Heart left ventricle (tissue), 16 donors: ENCODE data around the gene RAB20. TPM values are rescaled to one million over a fixed set of nuclear protein-coding genes. Genes with fewer than 3 reads are reported as not detected.
A peak's percentile ranks its signal among the peaks of the same experiment; 100 is the strongest.

Experiments
- ATAC-seq, 4 donors: fragments of 200-7000 bp; cut with Tn5 transposase; one replicate each; pipeline ENCODE4 v1.9.1; 2020 to 2022; ENCODE audit warnings: moderate library complexity in 4 of 4, mild to moderate bottlenecking in 3 of 4, moderate number of reproducible peaks in 1 of 4
- DNase-seq, 5 donors: peaks; one replicate each; pipeline ENCODE4 v3.0.0-alpha.2; 2020
- H3K27ac ChIP-seq, 12 donors: fragments of 200-600 bp; sonication (generic) in 4 of 12; one replicate each; pipeline versions ENCODE4 v1.5.0 to v1.8.0; 2016 to 2022; ENCODE audit warnings: mild to moderate bottlenecking in 2 of 12
- H3K27me3 ChIP-seq, 9 donors: fragments of 200-600 bp; sonication (generic) in 2 of 9; one replicate each; pipeline versions ENCODE4 v1.5.1 to v1.8.0; 2016 to 2022; ENCODE audit warnings: mild to moderate bottlenecking in 3 of 9
- H3K36me3 ChIP-seq, 9 donors: fragments of 200-600 bp; sonication (generic) in 2 of 9; one replicate each; pipeline versions ENCODE4 v1.5.0 to v1.8.0; 2018 to 2022; ENCODE audit warnings: mild to moderate bottlenecking in 2 of 9
- H3K4me1 ChIP-seq, 12 donors: fragments of 200-600 bp; sonication (generic) in 4 of 12; one replicate each; pipeline versions ENCODE4 v1.5.0 to v1.8.0; 2016 to 2022; ENCODE audit warnings: mild to moderate bottlenecking in 3 of 12
- H3K4me3 ChIP-seq, 12 donors: fragments of 200-600 bp; sonication (generic) in 4 of 12; one replicate each; pipeline versions ENCODE4 v1.5.0 to v1.8.0; 2017 to 2022; ENCODE audit warnings: mild to moderate bottlenecking in 9 of 12, moderate library complexity in 4 of 12
- H3K9me3 ChIP-seq, 12 donors: fragments of 200-600 bp; sonication (generic) in 4 of 12; one replicate each; pipeline versions ENCODE4 v1.5.0 to v1.8.0; 2016 to 2022; ENCODE audit warnings: mild to moderate bottlenecking in 1 of 12
- POLR2A ChIP-seq, 2 donors: fragments of 450-650 bp; IDR thresholded peaks; one replicate each; pipeline ENCODE4 v1.6.1; 2017; ENCODE audit warnings: antibody characterized with exemption in 2 of 2, mild to moderate bottlenecking in 2 of 2, moderate library complexity in 2 of 2
- WGBS, 4 donors: extraction: QIAGEN DNeasy Blood & Tissue Kit in 2 of 4; methylation state at CpG; one replicate each; pipeline versions ENCODE4 v1.1.5 to v1.1.7; 2013 to 2018; 5-methylcytosine and 5-hydroxymethylcytosine counted together
- intact Hi-C, 10 donors: fragments of 100-400 bp; cut with DNase I; formaldehyde crosslinking; loops; one replicate each; pipeline versions ENCODE4 v1.11.1 to v1.14.2; 2022
- polyA plus RNA-seq, 2 donors: library from polyadenylated mRNA; stranded (reverse); fragments of 200-250 nt; gene quantifications; one replicate each; pipeline ENCODE4 v1.2.3, GENCODE V29; 2013
- total RNA-seq, 9 donors: library from RNA; depleted of rRNA in 2 of 9; stranded (reverse); fragments of >200 nt in 2 of 9; fragmentation: NEBNext Ultra II Directional in 3 of 9; extraction: Animal tissue kit (Norgen Biotek cat#: 25700) in 3 of 9; gene quantifications; one replicate each; pipeline versions ENCODE4 v1.1.0 to v1.2.4, GENCODE V29; 2016 to 2023
- TF ChIP-seq, protein P1 (sequence below), 12 donors: fragments of 200-600 bp; sonication (generic) in 4 of 12; IDR thresholded peaks; one replicate each; pipeline versions ENCODE4 v1.5.0 to v1.8.0; 2018 to 2022; ENCODE audit warnings: antibody characterized with exemption in 12 of 12, mild to moderate bottlenecking in 5 of 12
- donor health status: ischemic (EF 13 %, LVEDD 7.1; RV severe dilation, severe dysfunction).
- donor health status: healthy with polysubstance abuse.
- donor health status: DM: no; HTN: yes; CAD: no.
- donor health status: DM: no; HTN: no; CAD: no.
- donor health status: ischemic (EF 25% LVEDD 6.9; RV normal size, moderate dysfunction).
- donor health status: ischemic (EF 25% LVEDD 5.7; RV mildly dilated, moderate dysfunction).
- donor health status: healthy.
- donor health status: DM: yes; HTN: yes; CAD: no.
- donor health status: ischemic (EF 35%, LVEDD 5.7; RV mildly dilated, moderate dysfunction).
- donor health status: nonischemic (EF 11% LVEDD 7.7; RV severe dilation, severe dysfunction).
- donor health status: DM: yes; HTN: yes; CAD: no.
- donor health status: PGD.
- donor health status: ischemic (EF 29% LVEDD 5.4; RV normal size, mild dysfunction).
- donor health status: nonischemic (EF 23%, LVEDD 6.1; RV moderate dilation, normal function).

The RAB20 gene
- total and polyA plus RNA-seq, 11 donors: 5.5 to 30.2 (median 13.7) TPM

DNA sequence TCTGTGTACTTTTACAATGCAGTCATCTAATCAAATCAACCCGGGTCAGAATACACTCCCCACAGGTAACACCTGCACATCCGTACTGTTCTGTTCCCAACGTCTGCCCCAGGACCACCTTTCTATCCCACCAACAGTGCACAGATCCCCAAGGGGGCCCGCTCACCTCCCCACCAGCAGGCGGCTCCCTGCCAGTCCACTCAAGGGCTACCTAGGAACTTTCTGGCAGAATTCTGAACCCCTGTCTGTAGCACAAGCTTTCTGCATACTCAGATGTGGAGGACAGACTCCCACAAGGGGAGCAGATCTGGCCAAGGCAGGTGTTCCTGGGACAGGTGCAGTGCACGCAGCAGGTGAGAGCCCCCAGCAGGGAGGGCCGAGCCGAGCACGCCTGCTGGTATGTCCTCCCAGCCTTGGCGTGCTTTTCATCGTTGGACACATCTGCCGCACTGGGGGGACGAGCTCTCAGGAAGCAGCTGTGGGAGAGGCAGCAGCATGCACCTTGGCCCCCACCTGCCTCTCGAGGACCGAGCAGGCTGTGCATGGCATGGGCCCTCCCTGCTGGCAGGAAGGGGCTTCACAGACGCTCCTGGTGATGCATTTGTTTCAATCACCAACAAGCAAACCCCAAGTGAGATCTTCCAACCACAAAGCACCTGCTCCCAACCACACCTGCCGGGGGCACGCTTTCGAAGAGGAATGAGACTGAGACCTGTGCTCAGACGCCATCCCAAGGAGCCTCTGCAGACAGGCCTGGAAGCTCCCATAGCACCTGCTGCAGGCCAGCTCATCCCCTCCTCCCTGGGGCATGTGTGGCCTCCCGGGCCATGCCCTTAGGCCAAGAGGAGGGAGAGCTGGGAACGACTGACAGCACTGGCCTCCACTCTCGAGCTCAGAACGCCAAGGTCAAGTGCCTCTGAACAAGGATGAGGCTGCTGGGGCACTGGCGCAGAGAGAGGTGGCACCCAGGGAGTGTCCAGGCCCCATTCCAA is 35.9 kb downstream of the RAB20 start:
- H3K4me1 ChIP-seq: peaks cover 0 to 86% (median 63%) of the 10 kb centered on the region in 12 donors
- intact Hi-C loops: loop anchor here in 2 of 10 donors (1.0 to 2.0 kb wide), 3 partner anchors 17 to 35 kb away; partner anchors contain the start of gene RAB20 (in 1 of the 2)

DNA sequence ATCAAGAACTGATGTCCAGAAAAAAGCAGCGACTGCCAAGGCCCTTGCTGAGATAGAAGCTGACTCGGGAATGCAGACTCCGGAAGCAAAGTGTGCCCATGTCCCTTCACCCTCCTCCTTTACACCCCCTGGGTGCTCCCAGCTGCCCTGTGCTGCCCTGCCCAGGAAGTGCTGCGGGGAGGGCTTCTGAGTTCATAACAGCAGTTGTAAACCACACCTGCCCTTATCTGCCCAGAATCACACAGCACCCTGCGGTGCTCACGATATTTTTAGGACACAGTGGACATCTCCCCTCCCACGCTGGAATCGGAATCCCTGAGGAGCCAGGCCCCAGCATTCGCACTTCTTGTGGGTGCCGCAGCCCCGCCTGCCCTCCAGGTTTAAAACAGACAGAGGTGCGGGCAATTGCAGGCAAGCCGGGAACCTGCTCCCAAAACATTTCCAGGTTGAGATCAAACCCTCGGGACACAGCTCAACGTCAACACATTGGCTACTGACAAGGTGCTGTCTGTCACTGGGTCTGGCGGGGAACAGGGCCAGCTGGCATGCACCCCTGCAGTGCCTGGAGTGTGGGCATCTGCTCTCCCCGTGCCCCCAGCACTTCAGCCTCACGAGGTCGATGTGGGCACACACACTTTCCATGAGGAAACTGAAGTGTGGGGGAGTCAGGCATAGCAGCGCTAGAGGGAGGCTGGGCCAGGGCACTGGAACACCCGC is 36.8 kb downstream of the RAB20 start:
- Histone ChIP-seq H3K36me3 (peaks cover 0 to 11% (median 6%) of the 10 kb centered on the region in 9 donors), H3K4me1 (peaks cover 0 to 91% (median 64%) of the 10 kb centered on the region in 12 donors), H3K9me3 (no peaks in the 10 kb centered on the region), H3K27me3 (no peaks in the 10 kb centered on the region), H3K27ac (peak overlapping the region; percentile 46 to 94 (median 86)), H3K4me3 (peak overlapping the region in 2 of 12 donors; percentile 12 to 18)
- 30 to 47% (median 38%) methylated on average over 17 to 21 of the region's 21 CpGs for WGBS, 4 donors
- peak; percentile 81 to 93 (median 85) for DNase-seq
- TF ChIP-seq, protein P1, sequence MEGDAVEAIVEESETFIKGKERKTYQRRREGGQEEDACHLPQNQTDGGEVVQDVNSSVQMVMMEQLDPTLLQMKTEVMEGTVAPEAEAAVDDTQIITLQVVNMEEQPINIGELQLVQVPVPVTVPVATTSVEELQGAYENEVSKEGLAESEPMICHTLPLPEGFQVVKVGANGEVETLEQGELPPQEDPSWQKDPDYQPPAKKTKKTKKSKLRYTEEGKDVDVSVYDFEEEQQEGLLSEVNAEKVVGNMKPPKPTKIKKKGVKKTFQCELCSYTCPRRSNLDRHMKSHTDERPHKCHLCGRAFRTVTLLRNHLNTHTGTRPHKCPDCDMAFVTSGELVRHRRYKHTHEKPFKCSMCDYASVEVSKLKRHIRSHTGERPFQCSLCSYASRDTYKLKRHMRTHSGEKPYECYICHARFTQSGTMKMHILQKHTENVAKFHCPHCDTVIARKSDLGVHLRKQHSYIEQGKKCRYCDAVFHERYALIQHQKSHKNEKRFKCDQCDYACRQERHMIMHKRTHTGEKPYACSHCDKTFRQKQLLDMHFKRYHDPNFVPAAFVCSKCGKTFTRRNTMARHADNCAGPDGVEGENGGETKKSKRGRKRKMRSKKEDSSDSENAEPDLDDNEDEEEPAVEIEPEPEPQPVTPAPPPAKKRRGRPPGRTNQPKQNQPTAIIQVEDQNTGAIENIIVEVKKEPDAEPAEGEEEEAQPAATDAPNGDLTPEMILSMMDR (IDR thresholded peaks at IDR 0.05): no peak
- TF ChIP-seq POLR2A (IDR thresholded peaks at IDR 0.05): no peak
- ATAC-seq: peak; percentile 69 to 74 (median 70)
- intact Hi-C loops: loop anchor here in 2 of 10 donors (1.0 to 2.0 kb wide), 3 partner anchors 16 to 36 kb away; partner anchors contain the start of gene RAB20 (in 1 of the 2)

More for the DNA sequence above, 35.9 kb downstream of the RAB20 start:
- DNase-seq (peak in 4 of 5 donors; percentile 56 to 83 (median 72)), ATAC-seq (peak; percentile 53 to 74 (median 68))
- no peak overlapping the region for H3K4me3 ChIP-seq
- peaks cover 0 to 11% (median 6%) of the 10 kb centered on the region in 9 donors for H3K36me3 ChIP-seq
- no peaks in the 10 kb centered on the region for H3K27me3 ChIP-seq
- WGBS, 4 donors: 61 to 65% (median 65%) methylated on average over 19 to 25 of the region's 25 CpGs
- peak overlapping the region; percentile 69 to 94 (median 86) for H3K27ac ChIP-seq
- no peaks in the 10 kb centered on the region for H3K9me3 ChIP-seq
- no peak for TF ChIP-seq POLR2A (IDR thresholded peaks at IDR 0.05)
- TF ChIP-seq, protein P1 (IDR thresholded peaks at IDR 0.05): no peak

DNA sequence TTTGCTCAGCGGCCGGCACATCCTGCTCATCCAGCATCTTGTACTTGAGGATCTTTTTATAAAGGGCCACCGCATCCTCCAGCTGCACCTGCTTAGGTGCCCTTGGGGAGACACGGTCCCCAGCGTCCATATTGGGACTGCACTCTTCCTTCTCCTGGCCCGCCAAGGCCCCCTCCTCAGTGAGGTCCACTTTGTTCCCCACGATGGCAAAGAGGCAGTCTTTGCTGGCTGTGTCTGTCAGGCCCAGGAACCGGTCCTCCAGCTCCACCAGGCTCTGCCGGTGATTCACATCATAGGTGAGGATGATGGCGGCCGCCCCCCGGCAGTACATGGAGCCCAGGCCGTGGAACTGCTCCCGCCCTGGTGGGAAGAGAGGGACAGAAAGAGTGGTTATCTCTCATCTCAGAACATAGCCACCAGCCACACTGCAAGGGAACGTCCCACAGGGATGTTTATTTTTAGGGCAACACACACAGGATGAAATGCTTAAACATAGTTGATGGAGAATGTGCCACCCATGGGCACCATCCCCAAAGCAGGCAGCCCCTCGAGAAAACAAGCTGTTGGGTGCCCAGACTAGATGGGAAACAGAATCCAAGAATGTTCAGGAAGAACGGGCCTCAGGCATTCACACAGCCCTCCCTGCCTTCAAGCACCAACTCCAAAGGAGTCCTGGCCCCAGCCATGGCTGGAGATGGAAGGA is 37.5 kb downstream of the RAB20 start:
- intact Hi-C loops: loop anchor here in 1 of 10 donors (2.0 kb wide), 1 partner anchor 37 kb away; the partner anchor contains the start of gene RAB20
- ATAC-seq (no peak), DNase-seq (no peak)
- Histone ChIP-seq H3K36me3 (peaks cover 0 to 11% (median 6%) of the 10 kb centered on the region in 9 donors), H3K27ac (peak overlapping the region; percentile 46 to 94 (median 86)), H3K9me3 (no peaks in the 10 kb centered on the region), H3K4me1 (peaks cover 0 to 90% (median 64%) of the 10 kb centered on the region in 12 donors), H3K27me3 (no peaks in the 10 kb centered on the region), H3K4me3 (peak overlapping the region in 1 of 12 donors; percentile 12)
- TF ChIP-seq, protein P1 (IDR thresholded peaks at IDR 0.05): no peak
- no peak for TF ChIP-seq POLR2A (IDR thresholded peaks at IDR 0.05)
- WGBS, 4 donors: 75 to 81% (median 78%) methylated on average over 17 of the region's 17 CpGs
